GM19467 (cell line): ENCODE measurements around the gene ADAM30.
"Not testable (repeated sequence)": the region's sequence is repeated elsewhere in the genome, so short reads cannot be mapped to it uniquely, and the experiment has no call there.

Experiments used
- ATAC-seq: cut with Tn5 transposase; IDR thresholded peaks from one replicate; pipeline ENCODE4 v1.9.1; 2021; ENCODE audit warnings: mild to moderate bottlenecking, moderate library complexity; ENCODE audit not compliant: unreplicated experiment

Gene ADAM30

GRCh38 chr1:119879510-119880434, 16.5 kb downstream of the ADAM30 start:
- ATAC-seq: no peak

- ATAC-seq: no peak
These were observed 18.1 kb downstream of the ADAM30 start for GRCh38 chr1:119878171-119878570.

- ATAC-seq: no peak
These were observed 22.1 kb downstream of the ADAM30 start for GRCh38 chr1:119874186-119874585.

- no peak for ATAC-seq
These were observed 22.9 kb downstream of the ADAM30 start for GRCh38 chr1:119873135-119874015.

- no peak for ATAC-seq
These were observed 24.4 kb downstream of the ADAM30 start for GRCh38 chr1:119871881-119872280.

GRCh38 chr1:119870917-119871596, 25.3 kb downstream of the ADAM30 start:
- ATAC-seq: no peak

GRCh38 chr1:119869995-119870394, 26.3 kb downstream of the ADAM30 start:
- ATAC-seq: no peak

GRCh38 chr1:119868176-119868575, 28.1 kb downstream of the ADAM30 start:
- ATAC-seq: no peak

- ATAC-seq: no peak
These were observed 29.9 kb downstream of the ADAM30 start for GRCh38 chr1:119866451-119866850.

GRCh38 chr1:119865627-119866026, 30.7 kb downstream of the ADAM30 start:
- no peak for ATAC-seq

- no peak for ATAC-seq
These were observed 34.0 kb downstream of the ADAM30 start for GRCh38 chr1:119862276-119862675.

GRCh38 chr1:119861547-119861946, 34.8 kb downstream of the ADAM30 start:
- no peak for ATAC-seq

GRCh38 chr1:119859647-119860046, 36.7 kb downstream of the ADAM30 start:
- no peak for ATAC-seq

- ATAC-seq: not testable (repeated sequence)
These were observed 37.6 kb downstream of the ADAM30 start for GRCh38 chr1:119858556-119859214.

GRCh38 chr1:119858126-119858525, 38.2 kb downstream of the ADAM30 start:
- ATAC-seq: no peak

GRCh38 chr1:119853155-119853554, 43.2 kb downstream of the ADAM30 start:
- no peak for ATAC-seq

- ATAC-seq: not testable (repeated sequence)
These were observed 52.1 kb downstream of the ADAM30 start for GRCh38 chr1:119844206-119844605.
